ENCODE results near the gene GATA2. TPM values are rescaled to one million over a fixed set of nuclear protein-coding genes. Genes with fewer than 3 reads are reported as not detected.

The GATA2 gene
- total and polyA plus RNA-seq, 9 donors, result 4.0 to 16.1 (median 6.1) TPM

DNA sequence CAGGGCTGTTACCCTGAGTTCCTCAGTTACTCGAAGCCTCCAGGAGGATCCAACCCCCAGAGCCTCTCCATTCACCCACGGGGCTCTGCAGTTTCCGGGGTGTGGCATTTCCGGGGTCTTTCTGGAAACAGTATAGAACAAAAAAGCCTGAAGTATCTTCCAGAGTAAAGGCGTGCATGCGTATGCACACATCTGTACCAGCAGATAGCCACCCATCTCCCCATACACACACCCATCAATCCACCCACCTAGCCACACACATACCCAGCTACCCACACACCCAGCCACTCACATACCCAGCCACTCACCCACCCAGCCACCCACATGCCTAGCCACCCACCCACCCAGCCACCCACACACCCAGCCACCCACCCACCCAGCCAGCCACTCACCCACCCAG, 23.4 kb downstream of the GATA2 start:
- Histone ChIP-seq H3K4me1 (ENCODE audit: insufficient read depth) (no peaks in the 10 kb centered on the region), H3K27ac (no peak overlapping the region), H3K9me3 (no peaks in the 10 kb centered on the region), H3K36me3 (no peaks in the 10 kb centered on the region), H3K27me3 (no peaks in the 10 kb centered on the region), H3K4me3 (no peak overlapping the region)
- WGBS, 3 donors, result 82 to 89% (median 87%) methylated on average over 6 of the region's 6 CpGs
- intact Hi-C loops (cut with DNase I), result no loop called here
- no peak for DNase-seq
- no peak for TF ChIP-seq EP300 (IDR thresholded peaks at IDR 0.05)
- TF ChIP-seq, protein P1, sequence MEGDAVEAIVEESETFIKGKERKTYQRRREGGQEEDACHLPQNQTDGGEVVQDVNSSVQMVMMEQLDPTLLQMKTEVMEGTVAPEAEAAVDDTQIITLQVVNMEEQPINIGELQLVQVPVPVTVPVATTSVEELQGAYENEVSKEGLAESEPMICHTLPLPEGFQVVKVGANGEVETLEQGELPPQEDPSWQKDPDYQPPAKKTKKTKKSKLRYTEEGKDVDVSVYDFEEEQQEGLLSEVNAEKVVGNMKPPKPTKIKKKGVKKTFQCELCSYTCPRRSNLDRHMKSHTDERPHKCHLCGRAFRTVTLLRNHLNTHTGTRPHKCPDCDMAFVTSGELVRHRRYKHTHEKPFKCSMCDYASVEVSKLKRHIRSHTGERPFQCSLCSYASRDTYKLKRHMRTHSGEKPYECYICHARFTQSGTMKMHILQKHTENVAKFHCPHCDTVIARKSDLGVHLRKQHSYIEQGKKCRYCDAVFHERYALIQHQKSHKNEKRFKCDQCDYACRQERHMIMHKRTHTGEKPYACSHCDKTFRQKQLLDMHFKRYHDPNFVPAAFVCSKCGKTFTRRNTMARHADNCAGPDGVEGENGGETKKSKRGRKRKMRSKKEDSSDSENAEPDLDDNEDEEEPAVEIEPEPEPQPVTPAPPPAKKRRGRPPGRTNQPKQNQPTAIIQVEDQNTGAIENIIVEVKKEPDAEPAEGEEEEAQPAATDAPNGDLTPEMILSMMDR (IDR thresholded peaks at IDR 0.05), result no peak
- no peak for TF ChIP-seq POLR2A (IDR thresholded peaks at IDR 0.05)

DNA sequence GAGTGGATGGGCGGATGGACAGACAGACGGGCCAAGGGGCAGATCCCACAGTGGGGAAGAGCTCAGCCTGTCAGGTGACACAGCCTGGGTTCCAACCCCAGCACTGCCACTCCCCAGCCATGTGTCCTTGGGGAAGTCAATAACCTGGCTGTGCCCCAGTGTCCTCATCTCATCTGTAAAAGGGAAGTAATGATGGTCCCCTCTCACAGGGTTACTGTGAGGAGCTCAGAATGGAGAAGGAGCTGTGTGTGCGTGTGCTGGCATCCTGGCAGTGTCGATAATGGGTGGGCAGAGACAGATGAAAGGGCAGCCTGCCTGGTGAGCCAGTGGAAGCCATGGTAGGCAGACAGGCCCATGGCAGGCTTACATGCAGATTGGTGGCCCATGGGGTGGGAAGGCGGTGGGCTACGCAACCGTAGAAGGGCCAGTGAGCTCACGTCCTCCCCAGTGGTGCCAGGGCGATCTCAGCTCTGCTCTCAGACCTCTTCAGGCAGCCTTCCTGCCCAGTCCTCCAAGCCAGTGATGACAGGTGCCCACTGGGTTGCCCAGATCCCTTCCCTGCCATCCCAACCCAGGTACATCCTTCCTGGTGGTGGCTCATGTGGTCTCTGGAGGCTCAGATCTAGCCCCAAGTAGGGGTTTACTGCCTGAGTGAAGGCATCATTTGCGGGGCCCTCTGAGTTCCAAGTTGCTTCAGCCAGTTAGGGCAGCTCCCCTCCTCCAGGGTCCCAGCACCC, 24.0 kb downstream of the GATA2 start:
- Histone ChIP-seq H3K36me3 (no peaks in the 10 kb centered on the region), H3K9me3 (no peaks in the 10 kb centered on the region), H3K27me3 (no peaks in the 10 kb centered on the region), H3K4me3 (no peak overlapping the region), H3K4me1 (ENCODE audit: insufficient read depth) (no peaks in the 10 kb centered on the region), H3K27ac (no peak overlapping the region)
- intact Hi-C loops (cut with DNase I), result no loop called here
- WGBS, 3 donors, result 90 to 95% (median 93%) methylated on average over 10 of the region's 10 CpGs
- TF ChIP-seq, protein P1 (IDR thresholded peaks at IDR 0.05), result no peak
- TF ChIP-seq EP300 (IDR thresholded peaks at IDR 0.05), result no peak
- no peak for TF ChIP-seq POLR2A (IDR thresholded peaks at IDR 0.05)
- DNase-seq, result no peak

DNA sequence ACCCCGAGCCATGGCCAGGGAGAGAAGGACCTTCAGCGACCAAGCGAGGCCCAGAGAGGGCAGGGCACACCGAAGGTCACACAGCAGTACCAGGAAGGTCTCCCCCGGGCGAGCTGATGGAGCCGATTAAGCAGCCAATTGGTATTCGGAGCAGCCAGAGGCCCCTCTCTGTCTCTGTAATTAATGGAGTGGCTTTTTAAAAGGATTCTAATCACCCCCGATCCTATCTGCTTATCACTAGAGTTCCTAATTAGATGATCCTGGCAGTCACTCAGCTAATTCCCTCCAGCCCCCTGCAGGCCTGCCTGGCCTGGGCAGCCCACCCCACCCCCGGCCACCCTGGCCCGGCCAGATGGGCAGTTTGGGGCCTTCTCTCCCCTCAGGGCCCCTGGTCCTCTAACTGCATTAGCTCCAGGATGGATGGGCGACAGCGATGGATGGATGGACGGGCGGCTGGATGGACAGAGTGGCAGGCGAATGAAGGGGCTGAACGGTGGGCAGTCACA, 24.7 kb downstream of the GATA2 start:
- no peak overlapping the region for H3K27ac ChIP-seq
- intact Hi-C loops (cut with DNase I), result no loop called here
- H3K4me3 ChIP-seq, result no peak overlapping the region
- DNase-seq, result no peak
- TF ChIP-seq EP300 (IDR thresholded peaks at IDR 0.05), result no peak
- H3K36me3 ChIP-seq, result no peaks in the 10 kb centered on the region
- H3K4me1 ChIP-seq (ENCODE audit: insufficient read depth), result no peaks in the 10 kb centered on the region
- no peaks in the 10 kb centered on the region for H3K9me3 ChIP-seq
- 77 to 88% (median 79%) methylated on average over 17 of the region's 17 CpGs for WGBS, 3 donors
- H3K27me3 ChIP-seq, result no peaks in the 10 kb centered on the region

DNA sequence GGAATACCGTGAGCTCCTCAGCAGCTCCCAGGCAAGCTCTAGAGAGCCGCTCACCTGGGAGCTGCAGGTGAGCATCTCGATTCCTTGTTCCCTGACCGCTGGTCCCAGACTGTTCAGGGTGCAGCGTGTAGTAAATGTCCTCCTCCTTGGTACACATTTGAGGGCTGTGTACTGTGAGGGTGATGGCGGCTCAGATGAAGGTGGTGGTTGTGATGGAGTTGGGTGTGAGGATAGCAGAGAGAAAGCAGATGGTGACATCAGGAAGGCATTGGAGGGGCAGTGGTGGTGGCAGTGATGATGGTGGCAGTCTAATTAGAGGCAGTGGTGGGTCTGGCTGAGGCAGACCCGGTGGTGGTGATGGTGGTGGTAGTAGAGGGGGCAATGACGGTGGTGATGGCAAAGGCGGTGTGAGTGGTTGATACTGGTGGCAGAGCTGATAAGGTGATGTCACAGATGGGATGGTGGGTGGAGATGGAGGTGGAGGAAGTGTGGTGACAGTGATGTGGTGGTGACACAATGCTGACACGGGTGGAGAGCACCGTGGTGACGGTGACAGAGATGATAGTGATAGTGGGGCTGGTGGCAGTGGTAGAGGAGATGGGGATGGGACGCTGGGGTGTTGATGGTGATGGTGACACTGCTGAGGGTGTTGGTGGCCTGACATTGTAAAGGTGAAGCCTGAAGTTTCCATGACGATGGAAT, 26.0 kb downstream of the GATA2 start, which contains the start of gene DNAJB8:
Gene DNAJB8 (minus strand): TSS at position 51 of the 702 bp plus-strand sequence. CDS start 3,645 bp downstream, outside the sequence.
- intact Hi-C loops (cut with DNase I), result no loop called here
- Histone ChIP-seq H3K9me3 (no peaks in the 10 kb centered on the region), H3K4me1 (ENCODE audit: insufficient read depth) (no peaks in the 10 kb centered on the region), H3K36me3 (no peaks in the 10 kb centered on the region), H3K27me3 (no peaks in the 10 kb centered on the region), H3K4me3 (no peak within 1 kb of the TSS), H3K27ac (no peak within 1 kb of the TSS)
- DNase-seq, result no peak
- TF ChIP-seq EP300 (IDR thresholded peaks at IDR 0.05) (no peak), POLR2A (IDR thresholded peaks at IDR 0.05) (no peak)
- TF ChIP-seq, protein P1 (IDR thresholded peaks at IDR 0.05), result no peak
- WGBS, 3 donors, result 88 to 91% (median 90%) methylated on average over 14 of the region's 14 CpGs
